ENCODE data around the gene RGS5. TPM values are rescaled to one million over a fixed set of nuclear protein-coding genes. Genes with fewer than 3 reads are reported as not detected.

Gene RGS5
- total and polyA plus RNA-seq, 2 donors (not counting 3 experiments of a cell fraction or from before 2014, with no cell fraction given): 287 to 770 TPM

DNA sequence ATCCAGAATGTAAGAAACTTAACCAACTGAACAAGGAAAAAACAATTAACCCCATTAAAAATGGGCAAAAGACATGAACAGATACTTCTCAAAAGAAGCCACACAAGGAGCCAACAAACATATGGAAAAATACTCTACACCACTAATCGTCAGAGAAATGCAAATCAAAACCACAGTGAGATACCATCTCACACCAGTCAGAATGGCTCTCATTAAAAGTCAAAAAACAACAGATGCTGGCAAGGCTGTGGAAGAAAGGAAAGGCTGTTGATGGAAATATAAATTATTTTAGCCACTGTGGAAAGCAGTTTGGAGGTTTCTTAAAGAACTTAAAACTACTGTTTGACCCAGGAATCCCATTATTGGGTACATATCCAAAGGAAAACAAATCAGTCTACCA lies 82.3 kb downstream of the RGS5 start:
- POLR2A ChIA-PET: no interaction called here
- Histone ChIP-seq H3K4me1 (ENCODE audit: control insufficient read depth, extremely low read depth, insufficient read depth, low read length) (peaks cover 7% of the 10 kb centered on the region), H3K27me3 (ENCODE audit: control insufficient read depth in 2 of 2, insufficient read depth in 2 of 2, low read length in 2 of 2) (no peaks in the 10 kb centered on the region), H2AFZ (ENCODE audit: low read depth, low read length) (no peak overlapping the region), H4K20me1 (replicated peaks; ENCODE audit: control insufficient read depth, extremely low read depth, insufficient read depth, low read length) (no peaks in the 10 kb centered on the region), H3K27ac (ENCODE audit: insufficient read depth, low read depth, low read length) (no peak overlapping the region), H3K9me3 (replicated peaks; ENCODE audit: control insufficient read depth, insufficient read depth, low read length) (no peaks in the 10 kb centered on the region), H3K9ac (replicated peaks; ENCODE audit: extremely low read depth, insufficient read depth, low read length) (no peak overlapping the region), H3K4me2 (ENCODE audit: insufficient read depth, low read length) (no peak overlapping the region), H3K4me3 (replicated peaks in 1 of 3; ENCODE audit: insufficient read depth in 1 of 3, low read depth in 1 of 3, low read length in 3 of 3) (no peak overlapping the region), H3K36me3 (ENCODE audit: control insufficient read depth in 2 of 2, extremely low read depth in 1 of 2, insufficient read depth in 2 of 2, low read length in 2 of 2) (no peaks in the 10 kb centered on the region), H3K79me2 (ENCODE audit: control insufficient read depth, insufficient read depth, low read length) (no peaks in the 10 kb centered on the region), H3K9me1 (replicated peaks; ENCODE audit: control insufficient read depth, extremely low read depth, insufficient read depth, low read length) (no peaks in the 10 kb centered on the region)
- CTCF ChIA-PET: no interaction called here
- no peak for TF ChIP-seq POLR2A (IDR thresholded peaks at IDR 0.05; ENCODE audit: low read depth, low read length)
- intact Hi-C loops (cut with micrococcal nuclease): no loop called here
- no peak for FAIRE-seq
- no peak for DNase-seq (ENCODE audit: low read depth, low spot score)
- dilution Hi-C loops (cut with MboI; ENCODE audit: extremely low pct_ligation_motif_present, low sequenced_read_pairs): no loop called here
- no TSS peak for BruUV-seq (replicated peaks)

DNA sequence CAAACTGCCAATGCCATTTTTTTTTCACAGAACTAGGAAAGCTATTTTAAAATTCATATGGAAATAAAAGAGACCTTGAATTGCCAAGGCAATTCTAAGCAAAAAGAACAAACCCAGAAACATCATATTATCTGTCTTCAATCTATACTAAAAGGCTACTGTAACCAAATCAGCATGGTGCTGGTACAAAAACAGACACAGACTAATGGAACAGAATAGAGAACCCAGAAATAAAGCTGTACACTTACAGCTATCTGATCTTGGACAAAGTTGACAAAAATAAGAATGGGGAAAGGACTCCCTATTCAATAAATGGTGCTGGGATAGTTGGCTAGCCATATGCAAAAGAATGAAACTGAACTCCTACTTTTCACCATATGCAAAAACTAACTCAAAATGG lies 83.0 kb downstream of the RGS5 start:
- FAIRE-seq: no peak
- no peaks in the 10 kb centered on the region for H3K27me3 ChIP-seq (ENCODE audit: control insufficient read depth in 2 of 2, insufficient read depth in 2 of 2, low read length in 2 of 2)
- POLR2A ChIA-PET: no interaction called here

More for the DNA sequence above, 83.0 kb downstream of the RGS5 start:
- H3K36me3 ChIP-seq (ENCODE audit: control insufficient read depth in 2 of 2, extremely low read depth in 1 of 2, insufficient read depth in 2 of 2, low read length in 2 of 2): no peaks in the 10 kb centered on the region
- H3K4me2 ChIP-seq (ENCODE audit: insufficient read depth, low read length): no peak overlapping the region
- intact Hi-C loops (cut with micrococcal nuclease) (loop anchor here (2.0 kb wide), 1 partner anchor 13 kb away; no protein-coding TSS in a partner anchor), dilution Hi-C loops (cut with MboI; ENCODE audit: extremely low pct_ligation_motif_present, low sequenced_read_pairs) (no loop called here)
- BruUV-seq (replicated peaks): no TSS peak
- CTCF ChIA-PET: no interaction called here
- no peaks in the 10 kb centered on the region for H3K9me3 ChIP-seq (replicated peaks; ENCODE audit: control insufficient read depth, insufficient read depth, low read length)
- H2AFZ ChIP-seq (ENCODE audit: low read depth, low read length): no peak overlapping the region
- H3K9me1 ChIP-seq (replicated peaks; ENCODE audit: control insufficient read depth, extremely low read depth, insufficient read depth, low read length): no peaks in the 10 kb centered on the region
- DNase-seq (ENCODE audit: low read depth, low spot score): no peak
- H4K20me1 ChIP-seq (replicated peaks; ENCODE audit: control insufficient read depth, extremely low read depth, insufficient read depth, low read length): no peaks in the 10 kb centered on the region
- H3K27ac ChIP-seq (ENCODE audit: insufficient read depth, low read depth, low read length): no peak overlapping the region
- no peak overlapping the region for H3K4me3 ChIP-seq (replicated peaks in 1 of 3; ENCODE audit: insufficient read depth in 1 of 3, low read depth in 1 of 3, low read length in 3 of 3)
- no peak overlapping the region for H3K9ac ChIP-seq (replicated peaks; ENCODE audit: extremely low read depth, insufficient read depth, low read length)
- H3K4me1 ChIP-seq (ENCODE audit: control insufficient read depth, extremely low read depth, insufficient read depth, low read length): peaks cover 7% of the 10 kb centered on the region
- no peaks in the 10 kb centered on the region for H3K79me2 ChIP-seq (ENCODE audit: control insufficient read depth, insufficient read depth, low read length)
- TF ChIP-seq, protein P1, sequence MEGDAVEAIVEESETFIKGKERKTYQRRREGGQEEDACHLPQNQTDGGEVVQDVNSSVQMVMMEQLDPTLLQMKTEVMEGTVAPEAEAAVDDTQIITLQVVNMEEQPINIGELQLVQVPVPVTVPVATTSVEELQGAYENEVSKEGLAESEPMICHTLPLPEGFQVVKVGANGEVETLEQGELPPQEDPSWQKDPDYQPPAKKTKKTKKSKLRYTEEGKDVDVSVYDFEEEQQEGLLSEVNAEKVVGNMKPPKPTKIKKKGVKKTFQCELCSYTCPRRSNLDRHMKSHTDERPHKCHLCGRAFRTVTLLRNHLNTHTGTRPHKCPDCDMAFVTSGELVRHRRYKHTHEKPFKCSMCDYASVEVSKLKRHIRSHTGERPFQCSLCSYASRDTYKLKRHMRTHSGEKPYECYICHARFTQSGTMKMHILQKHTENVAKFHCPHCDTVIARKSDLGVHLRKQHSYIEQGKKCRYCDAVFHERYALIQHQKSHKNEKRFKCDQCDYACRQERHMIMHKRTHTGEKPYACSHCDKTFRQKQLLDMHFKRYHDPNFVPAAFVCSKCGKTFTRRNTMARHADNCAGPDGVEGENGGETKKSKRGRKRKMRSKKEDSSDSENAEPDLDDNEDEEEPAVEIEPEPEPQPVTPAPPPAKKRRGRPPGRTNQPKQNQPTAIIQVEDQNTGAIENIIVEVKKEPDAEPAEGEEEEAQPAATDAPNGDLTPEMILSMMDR (IDR thresholded peaks at IDR 0.05; ENCODE audit: extremely low read depth in 1 of 2, insufficient read depth in 1 of 2, low read depth in 1 of 2, low read length in 2 of 2): no peak
- TF ChIP-seq POLR2A (IDR thresholded peaks at IDR 0.05; ENCODE audit: low read depth, low read length) (no peak), MYC (IDR thresholded peaks at IDR 0.05; ENCODE audit: low read depth, low read length) (no peak), FOS (IDR thresholded peaks at IDR 0.05; ENCODE audit: borderline replicate concordance, insufficient read depth, low read length) (no peak), GATA2 (IDR thresholded peaks at IDR 0.05; ENCODE audit: insufficient read depth, insufficient read length, low read depth, low read length) (no peak), JUN (IDR thresholded peaks at IDR 0.05; ENCODE audit: borderline replicate concordance, insufficient read depth, insufficient read length, low read depth) (no peak), POLR2AphosphoS5 (IDR thresholded peaks at IDR 0.05; ENCODE audit: insufficient read depth, low read depth, low read length) (no peak), EZH2 (IDR thresholded peaks at IDR 0.05; ENCODE audit: borderline replicate concordance, low read depth, low read length, severe bottlenecking) (no peak)
- TF ChIP-seq, protein P2, sequence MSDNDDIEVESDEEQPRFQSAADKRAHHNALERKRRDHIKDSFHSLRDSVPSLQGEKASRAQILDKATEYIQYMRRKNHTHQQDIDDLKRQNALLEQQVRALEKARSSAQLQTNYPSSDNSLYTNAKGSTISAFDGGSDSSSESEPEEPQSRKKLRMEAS (IDR thresholded peaks at IDR 0.05; ENCODE audit: insufficient read depth, insufficient read length): no peak
